Cardiac muscle cell (in vitro differentiated cells and primary cell): ENCODE results near the gene ADAMTS16. TPM values are rescaled to one million over a fixed set of nuclear protein-coding genes. Genes with fewer than 3 reads are reported as not detected.

ENCODE experiments used
- DNase-seq, 2 donors: peaks; one replicate each; pipeline versions ENCODE4 v3.0.0 to v3.0.0-alpha.2; 2010 to 2017; ENCODE audit warnings: low read depth in 1 of 2, low spot score in 1 of 2
- H3K27ac ChIP-seq: fragments of 200-600 bp; sonication (generic); 2 replicates; pipeline ENCODE4 v1.5.1; 2016
- H3K27me3 ChIP-seq: fragments of 200-600 bp; sonication (generic); 2 replicates; pipeline ENCODE4 v1.6.0; 2016; ENCODE audit warnings: control low read depth
- H3K36me3 ChIP-seq: fragments of 200-600 bp; sonication (generic); 2 replicates; pipeline ENCODE4 v1.5.1; 2016; ENCODE audit warnings: control low read depth
- H3K4me1 ChIP-seq: fragments of 200-600 bp; sonication (generic); 2 replicates; pipeline ENCODE4 v1.8.1; 2017; ENCODE audit warnings: low read depth, mild to moderate bottlenecking, mixed run types
- H3K4me3 ChIP-seq: fragments of 200-600 bp; sonication (generic); 2 replicates; pipeline ENCODE4 v1.5.1; 2016; ENCODE audit warnings: mild to moderate bottlenecking
- H3K9me3 ChIP-seq: fragments of 200-600 bp; sonication (generic); 2 replicates; pipeline ENCODE4 v1.5.1; 2017; ENCODE audit warnings: low read depth, mild to moderate bottlenecking, control low read depth
- CTCF ChIP-seq: IDR thresholded peaks from 2 replicates; pipeline ENCODE4 v1.5.1; 2012; ENCODE audit warnings: low read depth, mild to moderate bottlenecking, low read length
- polyA plus RNA-seq: library from polyadenylated mRNA; unstranded; fragments of >200 nt; fragmentation: Nextera tagmentation; extraction: Ambion mirVana; gene quantifications from 2 replicates; pipeline ENCODE4 v1.2.1, GENCODE V29; 2016
- total RNA-seq: library from RNA; depleted of rRNA; stranded (reverse); fragments of >200 nt; gene quantifications from 2 replicates; pipeline ENCODE4 v1.2.3, GENCODE V29; 2016

ADAMTS16 gene
- total and polyA plus RNA-seq, 2 experiments from 2014 or later: not detected

- no peak for TF ChIP-seq CTCF
- H3K4me1 ChIP-seq: no peaks in the 10 kb centered on the region
- no peaks in the 10 kb centered on the region for H3K9me3 ChIP-seq
- no peak for DNase-seq
- H3K27me3 ChIP-seq: no peaks in the 10 kb centered on the region
- H3K4me3 ChIP-seq: no peak overlapping the region
- no peak overlapping the region for H3K27ac ChIP-seq
- no peaks in the 10 kb centered on the region for H3K36me3 ChIP-seq
Measured at GRCh38 chr5:5220901-5221631, 80.9 kb downstream of the ADAMTS16 start.

GRCh38 chr5:5221724-5222123, 81.6 kb downstream of the ADAMTS16 start:
- peak in 1 of 2 donors; percentile 0 for DNase-seq
- Histone ChIP-seq H3K27me3 (no peaks in the 10 kb centered on the region), H3K36me3 (no peaks in the 10 kb centered on the region), H3K27ac (no peak overlapping the region), H3K9me3 (no peaks in the 10 kb centered on the region), H3K4me3 (no peak overlapping the region), H3K4me1 (no peaks in the 10 kb centered on the region)
- TF ChIP-seq CTCF: no peak

- no peak for TF ChIP-seq CTCF
- no peak for DNase-seq
- Histone ChIP-seq H3K4me3 (no peak overlapping the region), H3K4me1 (no peaks in the 10 kb centered on the region), H3K27me3 (no peaks in the 10 kb centered on the region), H3K27ac (no peak overlapping the region), H3K9me3 (no peaks in the 10 kb centered on the region), H3K36me3 (no peaks in the 10 kb centered on the region)
Measured at GRCh38 chr5:5231576-5231975, 91.4 kb downstream of the ADAMTS16 start.

- H3K27me3 ChIP-seq: no peaks in the 10 kb centered on the region
- no peak overlapping the region for H3K4me3 ChIP-seq
- DNase-seq: no peak
- no peaks in the 10 kb centered on the region for H3K9me3 ChIP-seq
- H3K4me1 ChIP-seq: no peaks in the 10 kb centered on the region
- H3K27ac ChIP-seq: no peak overlapping the region
- no peak for TF ChIP-seq CTCF
- no peaks in the 10 kb centered on the region for H3K36me3 ChIP-seq
Measured at GRCh38 chr5:5234912-5235311, 94.8 kb downstream of the ADAMTS16 start.

- DNase-seq: peak in 1 of 2 donors; percentile 0
- Histone ChIP-seq H3K4me1 (no peaks in the 10 kb centered on the region), H3K9me3 (no peaks in the 10 kb centered on the region), H3K27ac (no peak overlapping the region), H3K36me3 (no peaks in the 10 kb centered on the region), H3K27me3 (no peaks in the 10 kb centered on the region), H3K4me3 (no peak overlapping the region)
- TF ChIP-seq CTCF: no peak
Measured at GRCh38 chr5:5235685-5236084, 95.6 kb downstream of the ADAMTS16 start.

- no peak overlapping the region for H3K27ac ChIP-seq
- no peaks in the 10 kb centered on the region for H3K9me3 ChIP-seq
- H3K36me3 ChIP-seq: no peaks in the 10 kb centered on the region
- H3K4me3 ChIP-seq: no peak overlapping the region
- no peaks in the 10 kb centered on the region for H3K4me1 ChIP-seq
- no peak for DNase-seq
- no peaks in the 10 kb centered on the region for H3K27me3 ChIP-seq
- no peak for TF ChIP-seq CTCF
Measured at GRCh38 chr5:5239191-5239590, 99.1 kb downstream of the ADAMTS16 start.
